GM18951 (cell line): ENCODE measurements around the gene ERVK3-1.
"Not testable (repeated sequence)": the region's sequence is repeated elsewhere in the genome, so short reads cannot be mapped to it uniquely, and the experiment has no call there.

Experiments used
- POLR2A ChIP-seq: IDR thresholded peaks from 4 replicates; pipeline ENCODE4 v1.6.1; 2011; ENCODE audit warnings: mild to moderate bottlenecking; ENCODE audit not compliant: insufficient read length, insufficient read depth; ENCODE audit errors: extremely low read depth
- in situ Hi-C: fragments of 300-500 bp; cut with MboI; formaldehyde crosslinking; loops from one replicate; pipeline ENCODE4 v1.12.0; 2022; ENCODE audit warnings: low sequenced_read_pairs, mixed read lengths, inconsistent platforms; ENCODE audit not compliant: unreplicated experiment

The ERVK3-1 gene

GRCh38 chr19:58279042-58279924 is 25.9 kb upstream of the ERVK3-1 start:
- in situ Hi-C loops, result no loop called here
- TF ChIP-seq POLR2A, result no peak

- in situ Hi-C loops, result no loop called here
- no peak for TF ChIP-seq POLR2A
Measured at GRCh38 chr19:58279925-58280316, 25.3 kb upstream of the ERVK3-1 start.

- in situ Hi-C loops, result no loop called here
Measured at GRCh38 chr19:58284199-58284598, 21.0 kb upstream of the ERVK3-1 start.

GRCh38 chr19:58291943-58292342 is 13.2 kb upstream of the ERVK3-1 start:
- in situ Hi-C loops, result no loop called here
- no peak for TF ChIP-seq POLR2A

More at GRCh38 chr19:58284199-58284598, 21.0 kb upstream of the ERVK3-1 start:
- TF ChIP-seq POLR2A, result no peak

- in situ Hi-C loops, result no loop called here
- TF ChIP-seq POLR2A, result no peak
Measured at GRCh38 chr19:58294743-58295374, 10.3 kb upstream of the ERVK3-1 start.

GRCh38 chr19:58296104-58296503 is 9.1 kb upstream of the ERVK3-1 start:
- TF ChIP-seq POLR2A, result no peak
- in situ Hi-C loops, result no loop called here

- no peak for TF ChIP-seq POLR2A
- in situ Hi-C loops, result no loop called here
Measured at GRCh38 chr19:58300620-58301019, 4.6 kb upstream of the ERVK3-1 start.

- in situ Hi-C loops, result no loop called here
- TF ChIP-seq POLR2A, result no peak
Measured at GRCh38 chr19:58304255-58304654, 922 bp upstream of the ERVK3-1 start.

- TF ChIP-seq POLR2A, result no peak
- in situ Hi-C loops, result no loop called here
Measured at GRCh38 chr19:58304748-58305064, 471 bp upstream of the ERVK3-1 start.

- TF ChIP-seq POLR2A, result no peak
- in situ Hi-C loops, result no loop called here
Measured at GRCh38 chr19:58305932-58306323, 751 bp downstream of the ERVK3-1 start.

GRCh38 chr19:58307736-58308135 is 2.6 kb downstream of the ERVK3-1 start:
- TF ChIP-seq POLR2A, result no peak
- in situ Hi-C loops, result no loop called here

- in situ Hi-C loops, result not testable (repeated sequence)
Measured at GRCh38 chr19:58310685-58311084, 5.5 kb downstream of the ERVK3-1 start.

- TF ChIP-seq POLR2A, result no peak
- in situ Hi-C loops, result no loop called here
Measured at GRCh38 chr19:58311345-58311865, 6.2 kb downstream of the ERVK3-1 start.

GRCh38 chr19:58315580-58315979 is 10.4 kb downstream of the ERVK3-1 start:
- no peak for TF ChIP-seq POLR2A
- in situ Hi-C loops, result no loop called here

GRCh38 chr19:58317476-58318072 is 12.4 kb downstream of the ERVK3-1 start:
- in situ Hi-C loops, result no loop called here
- TF ChIP-seq POLR2A, result no peak
